GM10248 (cell line): ENCODE measurements around the gene LCN10.

ENCODE experiments used
- CTCF ChIA-PET: fragments of 300-600 bp; sonication (Branson Sonifier 250); formaldehyde crosslinking; extraction: SDS; loops from one replicate; lab custom pipeline; 2021; ENCODE audit warnings: antibody characterized with exemption; lab: Yijun Ruan, JAX
- POLR2A ChIA-PET: fragments of 350-650 bp; sonication (Branson Sonifier 250); formaldehyde crosslinking; extraction: SDS; loops from one replicate; lab custom pipeline; 2020; ENCODE audit warnings: antibody characterized with exemption; lab: Yijun Ruan, JAX
- DNase-seq: peaks from one replicate; pipeline ENCODE4 v3.0.0; 2012; ENCODE audit errors: extremely low spot score
- CTCF ChIP-seq: IDR thresholded peaks from 2 replicates; pipeline ENCODE4 v1.5.1; 2012; ENCODE audit warnings: mild to moderate bottlenecking, low read depth; ENCODE audit errors: extremely low read depth, missing control alignments, control extremely low read depth

LCN10 gene

GRCh38 chr9:136740069-136740468, 2.7 kb downstream of the LCN10 start:
- no peak for TF ChIP-seq CTCF
- DNase-seq = no peak
- ChIA-PET CTCF (interaction anchor here (0.7 to 0.8 kb wide), 2 partner anchors 12 to 289 kb away, joined by 4 to 5 read pairs; no protein-coding TSS in a partner anchor), POLR2A (no interaction called here)

GRCh38 chr9:136739509-136739908, 3.2 kb downstream of the LCN10 start:
- POLR2A ChIA-PET = no interaction called here

GRCh38 chr9:136738960-136739359, 3.8 kb downstream of the LCN10 start:
- DNase-seq = no peak
- TF ChIP-seq CTCF = no peak
- POLR2A ChIA-PET = interaction anchor here (1.5 kb wide), 1 partner anchor 11 kb away, joined by 3 read pairs; no protein-coding TSS in a partner anchor
- CTCF ChIA-PET = no interaction called here

More at GRCh38 chr9:136739509-136739908, 3.2 kb downstream of the LCN10 start:
- TF ChIP-seq CTCF = no peak
- no peak for DNase-seq
- CTCF ChIA-PET = interaction anchor here (0.7 to 0.8 kb wide), 2 partner anchors 12 to 290 kb away, joined by 4 to 5 read pairs; no protein-coding TSS in a partner anchor

GRCh38 chr9:136735812-136736480, 6.8 kb downstream of the LCN10 start:
- ChIA-PET CTCF (interaction anchor here (1.4 kb wide), 1 partner anchor 22 kb away, joined by 3 read pairs; the partner anchor contains the start of gene LCN8), POLR2A (no interaction called here)
- no peak for TF ChIP-seq CTCF
- no peak for DNase-seq

GRCh38 chr9:136734837-136735496, 7.8 kb downstream of the LCN10 start:
- CTCF ChIA-PET = no interaction called here

More at GRCh38 chr9:136734837-136735496, 7.8 kb downstream of the LCN10 start:
- POLR2A ChIA-PET = no interaction called here
- no peak for DNase-seq
- no peak for TF ChIP-seq CTCF
